Middle frontal gyrus (tissue), 1 donor: Measurements from ENCODE around the gene PLB1.
"Not testable (repeated sequence)": the region's sequence is repeated elsewhere in the genome, so short reads cannot be mapped to it uniquely, and the experiment has no call there.

Source experiments
- DNase-seq: peaks from one replicate; pipeline ENCODE4 v3.0.0-alpha.2; 2015; ENCODE audit warnings: low spot score; ENCODE audit errors: extremely low spot score

Gene PLB1

GRCh38 chr2:28533044-28533680 is 37.3 kb downstream of the PLB1 start:
- DNase-seq, result no peak

GRCh38 chr2:28534817-28535216 is 39.0 kb downstream of the PLB1 start:
- DNase-seq, result no peak

- DNase-seq, result no peak
Observed at GRCh38 chr2:28538134-28538533, 42.3 kb downstream of the PLB1 start.

- DNase-seq, result no peak
Observed at GRCh38 chr2:28538652-28539051, 42.8 kb downstream of the PLB1 start.

GRCh38 chr2:28539118-28539541 is 43.3 kb downstream of the PLB1 start:
- peak; percentile 18 for DNase-seq

- DNase-seq, result no peak
Observed at GRCh38 chr2:28543316-28544035, 47.6 kb downstream of the PLB1 start.

- DNase-seq, result no peak
Observed at GRCh38 chr2:28544036-28544346, 48.1 kb downstream of the PLB1 start.

GRCh38 chr2:28544405-28544921 is 48.6 kb downstream of the PLB1 start:
- DNase-seq, result no peak

GRCh38 chr2:28544922-28545589 is 49.2 kb downstream of the PLB1 start:
- no peak for DNase-seq

- no peak for DNase-seq
Observed at GRCh38 chr2:28545590-28546200, 49.8 kb downstream of the PLB1 start.

- no peak for DNase-seq
Observed at GRCh38 chr2:28546242-28546641, 50.4 kb downstream of the PLB1 start.

GRCh38 chr2:28547223-28547860 is 51.5 kb downstream of the PLB1 start:
- no peak for DNase-seq

- no peak for DNase-seq
Observed at GRCh38 chr2:28547906-28548600, 52.2 kb downstream of the PLB1 start.

GRCh38 chr2:28550345-28550744 is 54.5 kb downstream of the PLB1 start:
- not testable (repeated sequence) for DNase-seq

GRCh38 chr2:28552045-28552823 is 56.4 kb downstream of the PLB1 start:
- DNase-seq, result no peak

- DNase-seq, result no peak
Observed at GRCh38 chr2:28556303-28556702, 60.4 kb downstream of the PLB1 start.

- no peak for DNase-seq
Observed at GRCh38 chr2:28557389-28558131, 61.7 kb downstream of the PLB1 start.

GRCh38 chr2:28558158-28558820 is 62.4 kb downstream of the PLB1 start:
- no peak for DNase-seq

GRCh38 chr2:28558918-28559317 is 63.1 kb downstream of the PLB1 start:
- DNase-seq, result no peak
